H1 (cell line): ENCODE measurements around the gene DPEP1. TPM values are rescaled to one million over a fixed set of nuclear protein-coding genes. Genes with fewer than 3 reads are reported as not detected.

Experiments used
- EGR1 ChIP-seq: IDR thresholded peaks from 2 replicates; pipeline ENCODE4 v1.6.1; 2011; ENCODE audit warnings: low read depth, low read length, borderline replicate concordance
- KDM5A ChIP-seq: fragments of 200-600 bp; IDR thresholded peaks from 2 replicates; pipeline ENCODE4 v1.7.1; 2012; ENCODE audit warnings: mild to moderate bottlenecking, low read length, inconsistent platforms, mixed read lengths
- POLR2A ChIP-seq, 2 experiments: IDR thresholded peaks; 1 replicate in 1 of 2; 2 replicates in 1 of 2; pipeline ENCODE4 v1.6.1; 2011; ENCODE audit warnings: low read depth in 2 of 2, low read length in 2 of 2, mild to moderate bottlenecking in 2 of 2; ENCODE audit errors: control extremely low read depth in 1 of 2
- RAD21 ChIP-seq, 2 experiments: IDR thresholded peaks in 1 of 2; conservative IDR thresholded peaks in 1 of 2; 2 replicates each; pipeline ENCODE4 v1.6.1; 2011; ENCODE audit warnings: low read depth in 2 of 2, low read length in 2 of 2, improper control_type of control experiment in 1 of 2, inconsistent platforms in 1 of 2, mild to moderate bottlenecking in 1 of 2, moderate library complexity in 1 of 2
- RFX5 ChIP-seq: IDR thresholded peaks from 2 replicates; pipeline ENCODE4 v1.6.1; 2011; ENCODE audit warnings: low read depth, low read length, improper control_type of control experiment, borderline replicate concordance
- SUZ12 ChIP-seq: fragments of 200-600 bp; sonication (generic); IDR thresholded peaks from 2 replicates; pipeline ENCODE4 v1.6.1; 2012; ENCODE audit warnings: mild to moderate bottlenecking, inconsistent platforms, low read length, moderate library complexity, mixed read lengths
- polyA plus RNA-seq, 7 experiments: library from polyadenylated mRNA; depleted of rRNA in 3 of 7; stranded (reverse) in 5 of 7; unstranded in 2 of 7; fragments of >200 nt in 5 of 7; fragments of 200-250 nt in 2 of 7; gene quantifications; 1 replicate in 5 of 7; 2 replicates in 1 of 7; 4 replicates in 1 of 7; pipeline versions ENCODE4 v1.2.1 to v1.2.3, GENCODE V29; 2011 to 2013; ENCODE audit warnings: missing spikeins in 2 of 7, mixed read lengths in 2 of 7
- total RNA-seq: library from RNA; stranded (reverse); fragmentation: NEBNext Ultra II Directional; extraction: Animal tissue kit (Norgen Biotek cat#: 25700); gene quantifications from 2 replicates; pipeline ENCODE4 v1.2.1, GENCODE V29; 2021
- TF ChIP-seq, protein P1 (sequence below): fragments of 300-600 bp; sonication (generic); IDR thresholded peaks from 2 replicates; pipeline ENCODE4 v1.7.1; 2012; ENCODE audit warnings: low read length, moderate library complexity, mild to moderate bottlenecking, inconsistent platforms; ENCODE audit not compliant: insufficient replicate concordance
- TF ChIP-seq, protein P2 (sequence below): IDR thresholded peaks from 2 replicates; pipeline ENCODE4 v1.6.1; 2012; ENCODE audit warnings: inconsistent platforms

Gene DPEP1
- total and polyA plus RNA-seq, 2 of the 8 experiments (the other 6 are each of a cell fraction or from before 2014, with no cell fraction given), result 2.8 to 3.1 TPM

DNA sequence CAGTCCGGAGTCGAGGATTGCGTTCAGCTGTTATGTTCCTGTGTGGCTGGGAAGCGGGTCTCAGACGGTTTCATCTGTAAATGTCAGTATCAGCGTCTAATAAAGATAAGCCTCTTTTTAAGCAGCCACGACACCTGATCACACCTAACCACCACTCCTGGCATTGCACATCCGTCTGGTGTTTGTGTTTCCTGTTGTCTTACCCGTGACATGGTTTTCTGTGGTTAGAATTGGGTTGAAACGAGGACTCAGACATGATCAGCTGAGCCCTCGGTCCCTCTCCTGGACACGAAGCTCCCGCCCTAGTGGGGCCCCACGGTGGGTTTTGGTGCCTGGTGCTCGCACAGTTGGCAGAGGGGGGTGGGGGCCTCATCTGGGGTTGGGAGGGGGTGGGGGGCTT is 19.6 kb upstream of the DPEP1 start (continued):
- TF ChIP-seq, protein P1, sequence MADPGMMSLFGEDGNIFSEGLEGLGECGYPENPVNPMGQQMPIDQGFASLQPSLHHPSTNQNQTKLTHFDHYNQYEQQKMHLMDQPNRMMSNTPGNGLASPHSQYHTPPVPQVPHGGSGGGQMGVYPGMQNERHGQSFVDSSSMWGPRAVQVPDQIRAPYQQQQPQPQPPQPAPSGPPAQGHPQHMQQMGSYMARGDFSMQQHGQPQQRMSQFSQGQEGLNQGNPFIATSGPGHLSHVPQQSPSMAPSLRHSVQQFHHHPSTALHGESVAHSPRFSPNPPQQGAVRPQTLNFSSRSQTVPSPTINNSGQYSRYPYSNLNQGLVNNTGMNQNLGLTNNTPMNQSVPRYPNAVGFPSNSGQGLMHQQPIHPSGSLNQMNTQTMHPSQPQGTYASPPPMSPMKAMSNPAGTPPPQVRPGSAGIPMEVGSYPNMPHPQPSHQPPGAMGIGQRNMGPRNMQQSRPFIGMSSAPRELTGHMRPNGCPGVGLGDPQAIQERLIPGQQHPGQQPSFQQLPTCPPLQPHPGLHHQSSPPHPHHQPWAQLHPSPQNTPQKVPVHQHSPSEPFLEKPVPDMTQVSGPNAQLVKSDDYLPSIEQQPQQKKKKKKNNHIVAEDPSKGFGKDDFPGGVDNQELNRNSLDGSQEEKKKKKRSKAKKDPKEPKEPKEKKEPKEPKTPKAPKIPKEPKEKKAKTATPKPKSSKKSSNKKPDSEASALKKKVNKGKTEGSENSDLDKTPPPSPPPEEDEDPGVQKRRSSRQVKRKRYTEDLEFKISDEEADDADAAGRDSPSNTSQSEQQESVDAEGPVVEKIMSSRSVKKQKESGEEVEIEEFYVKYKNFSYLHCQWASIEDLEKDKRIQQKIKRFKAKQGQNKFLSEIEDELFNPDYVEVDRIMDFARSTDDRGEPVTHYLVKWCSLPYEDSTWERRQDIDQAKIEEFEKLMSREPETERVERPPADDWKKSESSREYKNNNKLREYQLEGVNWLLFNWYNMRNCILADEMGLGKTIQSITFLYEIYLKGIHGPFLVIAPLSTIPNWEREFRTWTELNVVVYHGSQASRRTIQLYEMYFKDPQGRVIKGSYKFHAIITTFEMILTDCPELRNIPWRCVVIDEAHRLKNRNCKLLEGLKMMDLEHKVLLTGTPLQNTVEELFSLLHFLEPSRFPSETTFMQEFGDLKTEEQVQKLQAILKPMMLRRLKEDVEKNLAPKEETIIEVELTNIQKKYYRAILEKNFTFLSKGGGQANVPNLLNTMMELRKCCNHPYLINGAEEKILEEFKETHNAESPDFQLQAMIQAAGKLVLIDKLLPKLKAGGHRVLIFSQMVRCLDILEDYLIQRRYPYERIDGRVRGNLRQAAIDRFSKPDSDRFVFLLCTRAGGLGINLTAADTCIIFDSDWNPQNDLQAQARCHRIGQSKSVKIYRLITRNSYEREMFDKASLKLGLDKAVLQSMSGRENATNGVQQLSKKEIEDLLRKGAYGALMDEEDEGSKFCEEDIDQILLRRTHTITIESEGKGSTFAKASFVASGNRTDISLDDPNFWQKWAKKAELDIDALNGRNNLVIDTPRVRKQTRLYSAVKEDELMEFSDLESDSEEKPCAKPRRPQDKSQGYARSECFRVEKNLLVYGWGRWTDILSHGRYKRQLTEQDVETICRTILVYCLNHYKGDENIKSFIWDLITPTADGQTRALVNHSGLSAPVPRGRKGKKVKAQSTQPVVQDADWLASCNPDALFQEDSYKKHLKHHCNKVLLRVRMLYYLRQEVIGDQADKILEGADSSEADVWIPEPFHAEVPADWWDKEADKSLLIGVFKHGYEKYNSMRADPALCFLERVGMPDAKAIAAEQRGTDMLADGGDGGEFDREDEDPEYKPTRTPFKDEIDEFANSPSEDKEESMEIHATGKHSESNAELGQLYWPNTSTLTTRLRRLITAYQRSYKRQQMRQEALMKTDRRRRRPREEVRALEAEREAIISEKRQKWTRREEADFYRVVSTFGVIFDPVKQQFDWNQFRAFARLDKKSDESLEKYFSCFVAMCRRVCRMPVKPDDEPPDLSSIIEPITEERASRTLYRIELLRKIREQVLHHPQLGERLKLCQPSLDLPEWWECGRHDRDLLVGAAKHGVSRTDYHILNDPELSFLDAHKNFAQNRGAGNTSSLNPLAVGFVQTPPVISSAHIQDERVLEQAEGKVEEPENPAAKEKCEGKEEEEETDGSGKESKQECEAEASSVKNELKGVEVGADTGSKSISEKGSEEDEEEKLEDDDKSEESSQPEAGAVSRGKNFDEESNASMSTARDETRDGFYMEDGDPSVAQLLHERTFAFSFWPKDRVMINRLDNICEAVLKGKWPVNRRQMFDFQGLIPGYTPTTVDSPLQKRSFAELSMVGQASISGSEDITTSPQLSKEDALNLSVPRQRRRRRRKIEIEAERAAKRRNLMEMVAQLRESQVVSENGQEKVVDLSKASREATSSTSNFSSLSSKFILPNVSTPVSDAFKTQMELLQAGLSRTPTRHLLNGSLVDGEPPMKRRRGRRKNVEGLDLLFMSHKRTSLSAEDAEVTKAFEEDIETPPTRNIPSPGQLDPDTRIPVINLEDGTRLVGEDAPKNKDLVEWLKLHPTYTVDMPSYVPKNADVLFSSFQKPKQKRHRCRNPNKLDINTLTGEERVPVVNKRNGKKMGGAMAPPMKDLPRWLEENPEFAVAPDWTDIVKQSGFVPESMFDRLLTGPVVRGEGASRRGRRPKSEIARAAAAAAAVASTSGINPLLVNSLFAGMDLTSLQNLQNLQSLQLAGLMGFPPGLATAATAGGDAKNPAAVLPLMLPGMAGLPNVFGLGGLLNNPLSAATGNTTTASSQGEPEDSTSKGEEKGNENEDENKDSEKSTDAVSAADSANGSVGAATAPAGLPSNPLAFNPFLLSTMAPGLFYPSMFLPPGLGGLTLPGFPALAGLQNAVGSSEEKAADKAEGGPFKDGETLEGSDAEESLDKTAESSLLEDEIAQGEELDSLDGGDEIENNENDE, result no peak
- TF ChIP-seq SUZ12 (no peak), RFX5 (no peak), POLR2A (IDR thresholded peaks at IDR 0.05; ENCODE audit: control extremely low read depth in 1 of 2, low read depth in 2 of 2, low read length in 2 of 2) (no peak), EGR1 (no peak), RAD21 (IDR thresholded peaks at IDR 0.05 in 1 of 2, conservative IDR thresholded peaks at IDR 0.05 in 1 of 2; ENCODE audit: low read depth in 2 of 2, low read length in 2 of 2) (no peak), KDM5A (no peak)
- TF ChIP-seq, protein P2, sequence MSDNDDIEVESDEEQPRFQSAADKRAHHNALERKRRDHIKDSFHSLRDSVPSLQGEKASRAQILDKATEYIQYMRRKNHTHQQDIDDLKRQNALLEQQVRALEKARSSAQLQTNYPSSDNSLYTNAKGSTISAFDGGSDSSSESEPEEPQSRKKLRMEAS, result no peak
